SK-N-SH treated with all-trans-retinoic acid at 6 μM for 48 hours (cell line): ENCODE measurements around the gene CYB5RL.

ENCODE experiments used
- CSDC2 ChIP-seq: fragments of 250-450 bp; sonication (Bioruptor Pico); IDR thresholded peaks from 2 replicates; pipeline ENCODE4 v1.5.0; 2020; ENCODE audit warnings: mild to moderate bottlenecking, moderate library complexity
- ISL1 ChIP-seq: fragments of 250-450 bp; sonication (Bioruptor Pico); IDR thresholded peaks from 2 replicates; pipeline ENCODE4 v2.1.2; 2022; ENCODE audit warnings: mild to moderate bottlenecking, moderate library complexity
- PATZ1 ChIP-seq: fragments of 250-450 bp; sonication (Bioruptor Pico); IDR thresholded peaks from 2 replicates; pipeline ENCODE4 v1.8.0; 2020; ENCODE audit warnings: mild to moderate bottlenecking, moderate library complexity, borderline replicate concordance
- TCF4 ChIP-seq: fragments of 250-450 bp; sonication (Bioruptor Pico); IDR thresholded peaks from 2 replicates; pipeline ENCODE4 v1.8.0; 2021; ENCODE audit warnings: mild to moderate bottlenecking, moderate library complexity, borderline replicate concordance
- TSHZ2 ChIP-seq: fragments of 250-450 bp; sonication (Bioruptor Pico); IDR thresholded peaks from 2 replicates; pipeline ENCODE4 v1.5.0; 2020; ENCODE audit warnings: mild to moderate bottlenecking, moderate library complexity
- ZFP3 ChIP-seq: fragments of 250-450 bp; sonication (Bioruptor Pico); IDR thresholded peaks from 2 replicates; pipeline ENCODE4 v1.5.0; 2020; ENCODE audit warnings: mild to moderate bottlenecking, moderate library complexity
- ZNF565 ChIP-seq: fragments of 450-650 bp; formaldehyde crosslinking; conservative IDR thresholded peaks from 2 replicates; pipeline ENCODE4 v1.5.0; 2020; ENCODE audit warnings: low read depth, mild to moderate bottlenecking, moderate library complexity

GRCh38 chr1:54221867-54222484 lies 22.1 kb upstream of the CYB5RL start:
- no peak for TF ChIP-seq TCF4 (CRISPR knock-in tag)
- no peak for TF ChIP-seq TSHZ2 (CRISPR knock-in tag)
- TF ChIP-seq CSDC2 (CRISPR knock-in tag), result no peak
- TF ChIP-seq ZFP3 (CRISPR knock-in tag), result no peak
- TF ChIP-seq ZNF565, result no peak
- TF ChIP-seq ISL1 (CRISPR knock-in tag), result no peak
- no peak for TF ChIP-seq PATZ1
